ENCODE measurements around the gene IKBIP. TPM values are rescaled to one million over a fixed set of nuclear protein-coding genes. Genes with fewer than 3 reads are reported as not detected.
A peak's percentile ranks its signal among the peaks of the same experiment; 100 is the strongest.

IKBIP gene
- total and polyA plus RNA-seq, 9 of the 15 experiments (the other 6 are each of a cell fraction or from before 2014, with no cell fraction given), result 3.3 to 19.5 (median 14.9) TPM

DNA sequence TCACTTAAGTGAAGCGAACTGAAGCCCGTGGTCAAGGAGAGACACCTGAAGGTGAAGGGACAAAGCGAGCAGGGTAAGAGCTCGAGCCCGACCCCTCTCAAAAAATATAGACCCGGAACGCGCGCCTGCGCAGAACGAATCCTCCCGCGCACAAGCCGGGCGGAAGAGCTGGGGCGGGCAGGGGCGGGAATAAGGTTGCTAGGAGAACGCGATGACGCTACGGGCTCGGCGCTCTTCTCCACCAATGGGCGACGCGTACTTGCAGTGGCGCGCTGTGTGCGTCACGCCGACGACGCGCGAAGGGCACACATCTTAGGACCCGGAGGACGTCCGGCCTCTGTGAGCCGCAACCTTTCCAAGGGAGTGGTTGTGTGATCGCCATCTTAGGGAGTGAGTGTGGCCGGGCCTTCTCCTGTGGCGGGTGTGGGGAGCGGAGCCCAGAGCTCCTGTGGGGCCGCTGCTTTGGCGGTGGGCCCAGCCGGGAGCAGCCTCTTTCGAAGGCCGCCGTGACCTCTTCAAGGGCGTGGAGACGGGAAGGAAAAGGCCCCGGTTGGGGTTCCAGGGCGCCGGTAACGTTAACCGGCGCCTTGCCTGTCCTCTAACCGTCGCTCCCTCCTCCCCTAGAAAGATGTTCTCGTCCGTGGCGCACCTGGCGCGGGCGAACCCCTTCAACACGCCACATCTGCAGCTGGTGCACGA, 51.1 kb downstream of the IKBIP start, which contains the start of gene SLC25A3 (continued):
- no peak for TF ChIP-seq CREB5 (CRISPR knock-in tag; IDR thresholded peaks at IDR 0.05)
- TF ChIP-seq, protein P1, sequence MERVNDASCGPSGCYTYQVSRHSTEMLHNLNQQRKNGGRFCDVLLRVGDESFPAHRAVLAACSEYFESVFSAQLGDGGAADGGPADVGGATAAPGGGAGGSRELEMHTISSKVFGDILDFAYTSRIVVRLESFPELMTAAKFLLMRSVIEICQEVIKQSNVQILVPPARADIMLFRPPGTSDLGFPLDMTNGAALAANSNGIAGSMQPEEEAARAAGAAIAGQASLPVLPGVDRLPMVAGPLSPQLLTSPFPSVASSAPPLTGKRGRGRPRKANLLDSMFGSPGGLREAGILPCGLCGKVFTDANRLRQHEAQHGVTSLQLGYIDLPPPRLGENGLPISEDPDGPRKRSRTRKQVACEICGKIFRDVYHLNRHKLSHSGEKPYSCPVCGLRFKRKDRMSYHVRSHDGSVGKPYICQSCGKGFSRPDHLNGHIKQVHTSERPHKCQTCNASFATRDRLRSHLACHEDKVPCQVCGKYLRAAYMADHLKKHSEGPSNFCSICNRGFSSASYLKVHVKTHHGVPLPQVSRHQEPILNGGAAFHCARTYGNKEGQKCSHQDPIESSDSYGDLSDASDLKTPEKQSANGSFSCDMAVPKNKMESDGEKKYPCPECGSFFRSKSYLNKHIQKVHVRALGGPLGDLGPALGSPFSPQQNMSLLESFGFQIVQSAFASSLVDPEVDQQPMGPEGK (CRISPR knock-in tag; IDR thresholded peaks at IDR 0.05; ENCODE audit: borderline replicate concordance), result no peak
- TF ChIP-seq, protein P2, sequence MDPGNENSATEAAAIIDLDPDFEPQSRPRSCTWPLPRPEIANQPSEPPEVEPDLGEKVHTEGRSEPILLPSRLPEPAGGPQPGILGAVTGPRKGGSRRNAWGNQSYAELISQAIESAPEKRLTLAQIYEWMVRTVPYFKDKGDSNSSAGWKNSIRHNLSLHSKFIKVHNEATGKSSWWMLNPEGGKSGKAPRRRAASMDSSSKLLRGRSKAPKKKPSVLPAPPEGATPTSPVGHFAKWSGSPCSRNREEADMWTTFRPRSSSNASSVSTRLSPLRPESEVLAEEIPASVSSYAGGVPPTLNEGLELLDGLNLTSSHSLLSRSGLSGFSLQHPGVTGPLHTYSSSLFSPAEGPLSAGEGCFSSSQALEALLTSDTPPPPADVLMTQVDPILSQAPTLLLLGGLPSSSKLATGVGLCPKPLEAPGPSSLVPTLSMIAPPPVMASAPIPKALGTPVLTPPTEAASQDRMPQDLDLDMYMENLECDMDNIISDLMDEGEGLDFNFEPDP (CRISPR knock-in tag; IDR thresholded peaks at IDR 0.05), result no peak
- TF ChIP-seq ZNF830 (CRISPR knock-in tag; IDR thresholded peaks at IDR 0.05), result 0 out of 2 replicates have a peak, but pooled peaks have one; percentile 17
- peak; percentile 91 for TF ChIP-seq PRPF4 (IDR thresholded peaks at IDR 0.05; ENCODE audit: insufficient read depth, low read depth, low read length, poor library complexity, severe bottlenecking)
- no peak for TF ChIP-seq ZNF444 (CRISPR knock-in tag; IDR thresholded peaks at IDR 0.05)
- TF ChIP-seq SLC30A9 (CRISPR knock-in tag; IDR thresholded peaks at IDR 0.05), result no peak
- TF ChIP-seq KAT8 (IDR thresholded peaks at IDR 0.05; ENCODE audit: low read depth), result no peak
- TF ChIP-seq MEF2A (IDR thresholded peaks at IDR 0.05; ENCODE audit: control insufficient read depth, low read depth, low read length), result no peak
- no peak for TF ChIP-seq ZNF77 (CRISPR knock-in tag; IDR thresholded peaks at IDR 0.05)
- TF ChIP-seq STAT5A (IDR thresholded peaks at IDR 0.05; ENCODE audit: borderline replicate concordance, low read length), result no peak
- TF ChIP-seq PTTG1 (tag; IDR thresholded peaks at IDR 0.05; ENCODE audit: low read depth), result no peak
- peak; percentile 35 for TF ChIP-seq MTA3 (IDR thresholded peaks at IDR 0.05; ENCODE audit: borderline replicate concordance)
- TF ChIP-seq FOXJ3 (CRISPR knock-in tag; IDR thresholded peaks at IDR 0.05), result no peak

Measured in K562 (cell line).